RWPE2 (cell line): ENCODE results near the gene CCDC85C.

Experiments
- ATAC-seq: fragments of 200-7000 bp; cut with Tn5 transposase; 3 replicates; pipeline ENCODE4 v1.9.1; 2021; ENCODE audit warnings: low read depth
- DNase-seq: peaks from one replicate; pipeline ENCODE4 v3.0.0-alpha.2; 2020; ENCODE audit warnings: low spot score
- H3K27ac ChIP-seq: fragments of 450-650 bp; 2 replicates; pipeline ENCODE4 v1.5.1; 2017; ENCODE audit warnings: mild to moderate bottlenecking; ENCODE audit not compliant: poor library complexity, severe bottlenecking
- H3K27me3 ChIP-seq: fragments of 250-450 bp; sonication (Bioruptor Pico); 2 replicates; pipeline ENCODE4 v1.5.1; 2021; ENCODE audit warnings: mild to moderate bottlenecking, moderate library complexity; ENCODE audit not compliant: insufficient read depth, poor library complexity, severe bottlenecking
- H3K36me3 ChIP-seq: fragments of 250-450 bp; sonication (Bioruptor Pico); 2 replicates; pipeline ENCODE4 v1.5.1; 2020; ENCODE audit warnings: low read depth, mild to moderate bottlenecking, moderate library complexity
- H3K4me1 ChIP-seq: fragments of 250-450 bp; sonication (Bioruptor Pico); 2 replicates; pipeline ENCODE4 v1.5.1; 2021; ENCODE audit warnings: mild to moderate bottlenecking, moderate library complexity; ENCODE audit not compliant: insufficient read depth, poor library complexity, severe bottlenecking
- H3K4me3 ChIP-seq: fragments of 250-450 bp; sonication (Bioruptor Pico); 2 replicates; pipeline ENCODE4 v1.5.1; 2021; ENCODE audit warnings: mild to moderate bottlenecking, moderate library complexity; ENCODE audit not compliant: severe bottlenecking
- H3K9me3 ChIP-seq: fragments of 250-450 bp; sonication (Bioruptor Pico); 2 replicates; pipeline ENCODE4 v1.5.1; 2021; ENCODE audit warnings: mild to moderate bottlenecking, moderate library complexity; ENCODE audit not compliant: severe bottlenecking
- CTCF ChIP-seq: fragments of 450-650 bp; IDR thresholded peaks from one replicate; pipeline ENCODE4 v1.5.1; 2017; ENCODE audit warnings: mild to moderate bottlenecking, moderate library complexity; ENCODE audit not compliant: poor library complexity, severe bottlenecking

Gene CCDC85C

GRCh38 chr14:99621948-99622347 is 17.9 kb upstream of the CCDC85C start:
- no peaks in the 10 kb centered on the region for H3K9me3 ChIP-seq
- no peak for TF ChIP-seq CTCF
- H3K27me3 ChIP-seq, result no peaks in the 10 kb centered on the region
- no peak overlapping the region for H3K4me3 ChIP-seq
- H3K27ac ChIP-seq, result peak overlapping the region; percentile 72
- DNase-seq (no peak), ATAC-seq (no peak)
- H3K4me1 ChIP-seq, result peaks cover 18% of the 10 kb centered on the region
- H3K36me3 ChIP-seq, result no peaks in the 10 kb centered on the region

DNA sequence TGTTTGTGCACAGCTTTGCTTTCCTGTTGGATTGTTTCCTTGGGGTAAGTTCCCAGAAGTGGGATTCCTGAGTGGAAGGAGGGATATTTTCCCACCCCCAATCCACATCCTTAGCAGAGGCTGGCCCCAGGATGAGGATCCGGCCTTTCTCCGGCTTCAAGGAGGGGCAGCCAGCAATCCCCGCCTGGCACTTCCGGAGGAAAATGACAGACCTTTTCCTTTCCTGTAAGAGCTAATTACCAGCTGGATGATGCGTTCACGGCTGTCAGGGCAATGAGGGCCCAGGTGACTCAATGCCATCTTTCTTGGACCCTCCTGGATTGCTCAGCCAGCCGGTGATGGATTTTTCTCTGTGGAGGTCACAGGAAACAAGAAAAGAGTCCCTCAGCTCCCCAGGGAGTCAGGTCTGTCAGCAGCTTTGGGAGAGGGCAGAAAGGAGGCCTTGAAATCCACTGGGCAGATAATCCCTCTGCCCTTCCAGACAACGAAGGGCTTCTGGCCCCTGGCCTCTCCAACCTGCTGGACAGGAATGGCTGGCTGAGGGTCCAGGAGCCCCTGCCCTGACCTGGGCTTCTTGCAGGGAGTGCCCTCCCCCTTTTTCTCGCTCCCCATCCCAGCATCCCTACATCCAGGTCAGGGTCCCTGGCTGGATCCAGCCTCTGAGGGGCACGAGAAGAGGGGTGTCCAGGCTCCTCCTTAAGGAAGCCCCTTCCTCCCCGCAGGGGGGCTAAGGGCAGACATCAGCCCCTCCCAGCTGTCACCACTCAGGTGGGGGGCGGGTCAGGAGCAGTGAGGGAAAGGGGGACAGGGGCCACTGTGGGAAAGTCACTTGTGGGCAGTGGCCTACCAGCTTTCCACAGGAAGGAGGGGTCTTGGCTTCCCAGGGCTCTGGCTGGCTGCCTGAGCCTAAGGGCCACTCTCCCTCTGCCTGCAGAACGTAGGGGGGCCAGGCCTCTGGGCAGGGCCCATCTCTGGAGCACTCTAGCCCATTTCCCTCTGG is 16.1 kb upstream of the CCDC85C start:
- ATAC-seq, result peak; percentile 34
- no peaks in the 10 kb centered on the region for H3K9me3 ChIP-seq
- H3K27me3 ChIP-seq, result no peaks in the 10 kb centered on the region
- H3K27ac ChIP-seq, result peak overlapping the region; percentile 64
- no peak overlapping the region for H3K4me3 ChIP-seq
- no peak for DNase-seq
- H3K4me1 ChIP-seq, result peaks cover 21% of the 10 kb centered on the region
- TF ChIP-seq CTCF, result no peak
- H3K36me3 ChIP-seq, result no peaks in the 10 kb centered on the region

- Histone ChIP-seq H3K27me3 (no peaks in the 10 kb centered on the region), H3K36me3 (no peaks in the 10 kb centered on the region), H3K27ac (no peak overlapping the region), H3K4me1 (peaks cover 29% of the 10 kb centered on the region), H3K9me3 (no peaks in the 10 kb centered on the region), H3K4me3 (no peak overlapping the region)
- DNase-seq (no peak), ATAC-seq (no peak)
- TF ChIP-seq CTCF, result no peak
Measured at GRCh38 chr14:99616832-99617800, 13.1 kb upstream of the CCDC85C start.

DNA sequence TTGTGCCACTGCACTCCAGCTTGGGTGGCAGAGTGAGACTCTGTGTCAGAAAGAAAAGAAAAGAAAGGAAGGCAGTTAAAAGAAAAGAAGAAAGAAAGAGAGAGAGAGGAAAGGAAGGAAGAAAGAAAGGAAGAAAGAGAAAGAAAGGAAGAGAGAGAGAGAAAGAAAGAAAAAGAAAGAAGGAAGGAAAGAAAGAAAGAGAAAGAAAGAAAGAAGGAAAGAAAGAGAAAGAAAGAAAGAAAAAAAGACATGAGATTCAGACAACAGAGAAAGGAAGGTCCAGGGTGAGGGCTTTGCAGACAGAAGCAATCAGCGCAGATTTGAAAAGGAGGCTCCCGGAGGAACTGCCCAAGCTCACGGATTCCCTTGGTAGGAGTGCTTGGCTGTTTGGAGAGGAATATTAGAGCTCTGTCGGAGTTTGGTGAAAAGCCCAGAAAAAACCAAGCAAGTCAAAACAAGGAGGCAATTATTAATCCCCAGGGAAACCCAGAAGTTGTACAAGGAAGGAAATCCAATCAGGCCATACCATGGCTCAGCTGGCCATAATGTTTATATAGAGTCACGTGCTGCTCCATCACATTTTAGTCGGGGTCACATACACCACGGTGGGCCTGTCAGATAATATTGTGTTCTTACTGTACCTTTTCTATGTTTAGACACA is 11.6 kb upstream of the CCDC85C start:
- no peak for DNase-seq
- ATAC-seq, result no peak
- TF ChIP-seq CTCF, result no peak
- H3K36me3 ChIP-seq, result no peaks in the 10 kb centered on the region
- H3K27me3 ChIP-seq, result no peaks in the 10 kb centered on the region
- peaks cover 34% of the 10 kb centered on the region for H3K4me1 ChIP-seq
- H3K27ac ChIP-seq, result no peak overlapping the region
- H3K9me3 ChIP-seq, result no peaks in the 10 kb centered on the region
- no peak overlapping the region for H3K4me3 ChIP-seq
